RWPE1 (cell line): ENCODE measurements around the gene UNC5B.

ENCODE experiments used
- CTCF ChIA-PET: fragments of 350-600 bp; sonication (Branson Sonifier 250); formaldehyde crosslinking; extraction: SDS; loops from one replicate; lab custom pipeline; 2021; lab: Yijun Ruan, JAX
- POLR2A ChIA-PET: fragments of 400-600 bp; formaldehyde crosslinking; extraction: SDS; loops from one replicate; lab custom pipeline; 2020; ENCODE audit warnings: antibody characterized with exemption; ENCODE audit not compliant: low non-redundant PET; lab: Yijun Ruan, JAX
- DNase-seq: peaks from one replicate; pipeline ENCODE4 v3.0.0; 2012; ENCODE audit warnings: low spot score
- H3K27ac ChIP-seq: fragments of 450-650 bp; 2 replicates; pipeline ENCODE4 v1.5.1; 2017
- TF ChIP-seq, protein P1 (sequence below): fragments of 450-650 bp; conservative IDR thresholded peaks from 2 replicates; pipeline ENCODE4 v1.5.1; 2017; ENCODE audit warnings: low read depth, mild to moderate bottlenecking

The UNC5B gene

GRCh38 chr10:71260622-71261325 lies 48.4 kb downstream of the UNC5B start:
- CTCF ChIA-PET, result interaction anchor here (0.6 to 2.0 kb wide), 7 partner anchors 9 to 473 kb away, joined by 3 to 8 read pairs (median 6); no protein-coding TSS in a partner anchor
- DNase-seq, result peak; percentile 72
- peak overlapping the region; percentile 99 for H3K27ac ChIP-seq
- POLR2A ChIA-PET, result interaction anchor here (0.7 to 0.9 kb wide), 2 partner anchors 14 to 43 kb away, joined by 4 to 7 read pairs; no protein-coding TSS in a partner anchor
- TF ChIP-seq, protein P1, sequence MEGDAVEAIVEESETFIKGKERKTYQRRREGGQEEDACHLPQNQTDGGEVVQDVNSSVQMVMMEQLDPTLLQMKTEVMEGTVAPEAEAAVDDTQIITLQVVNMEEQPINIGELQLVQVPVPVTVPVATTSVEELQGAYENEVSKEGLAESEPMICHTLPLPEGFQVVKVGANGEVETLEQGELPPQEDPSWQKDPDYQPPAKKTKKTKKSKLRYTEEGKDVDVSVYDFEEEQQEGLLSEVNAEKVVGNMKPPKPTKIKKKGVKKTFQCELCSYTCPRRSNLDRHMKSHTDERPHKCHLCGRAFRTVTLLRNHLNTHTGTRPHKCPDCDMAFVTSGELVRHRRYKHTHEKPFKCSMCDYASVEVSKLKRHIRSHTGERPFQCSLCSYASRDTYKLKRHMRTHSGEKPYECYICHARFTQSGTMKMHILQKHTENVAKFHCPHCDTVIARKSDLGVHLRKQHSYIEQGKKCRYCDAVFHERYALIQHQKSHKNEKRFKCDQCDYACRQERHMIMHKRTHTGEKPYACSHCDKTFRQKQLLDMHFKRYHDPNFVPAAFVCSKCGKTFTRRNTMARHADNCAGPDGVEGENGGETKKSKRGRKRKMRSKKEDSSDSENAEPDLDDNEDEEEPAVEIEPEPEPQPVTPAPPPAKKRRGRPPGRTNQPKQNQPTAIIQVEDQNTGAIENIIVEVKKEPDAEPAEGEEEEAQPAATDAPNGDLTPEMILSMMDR, result no peak

DNA sequence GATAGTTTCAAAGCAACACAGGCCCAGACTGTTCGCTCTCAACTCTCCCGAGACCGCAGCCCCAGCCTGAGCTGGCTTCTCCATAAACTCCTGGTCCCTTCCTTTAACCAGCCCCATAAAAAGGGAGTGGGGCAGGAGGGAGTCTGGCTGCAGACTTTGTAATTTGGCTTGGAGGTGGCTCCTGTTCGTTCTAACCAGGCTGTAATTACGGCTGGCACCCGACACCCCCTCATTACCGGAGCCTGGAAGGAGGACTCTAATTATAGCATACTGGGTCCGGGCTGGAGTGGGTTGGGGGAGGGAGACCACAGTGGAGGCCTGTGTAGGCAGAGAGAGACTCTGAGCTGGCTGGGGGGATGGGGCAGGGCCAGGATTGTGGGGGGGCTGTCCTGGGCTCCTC lies 49.7 kb downstream of the UNC5B start:
- TF ChIP-seq, protein P1, result no peak
- DNase-seq, result no peak
- peak overlapping the region; percentile 99 for H3K27ac ChIP-seq
- ChIA-PET CTCF (no interaction called here), POLR2A (no interaction called here)

- H3K27ac ChIP-seq, result peak overlapping the region; percentile 99
- TF ChIP-seq, protein P1, result no peak
- DNase-seq, result no peak
- ChIA-PET CTCF (no interaction called here), POLR2A (no interaction called here)
These were observed 50.4 kb downstream of the UNC5B start for GRCh38 chr10:71262817-71263216.

DNA sequence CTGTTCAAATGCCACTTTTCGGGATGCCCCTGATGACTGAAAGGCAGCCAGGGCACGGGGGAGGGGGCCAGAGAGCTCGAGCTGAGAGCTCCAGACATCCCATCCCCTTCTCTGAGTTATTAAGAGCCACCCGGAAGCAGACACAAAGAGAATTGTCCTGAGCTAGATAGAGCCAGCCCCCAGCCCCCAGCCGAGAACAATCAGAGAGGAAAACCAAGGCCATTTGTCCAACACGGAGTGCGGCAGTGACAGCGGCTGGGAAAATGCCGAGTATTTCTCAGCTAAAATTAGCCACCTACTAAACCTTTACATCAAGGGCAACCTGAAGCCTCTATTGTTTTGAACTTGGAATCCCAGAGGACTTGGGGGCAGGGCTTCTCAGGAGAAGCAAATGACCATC lies 51.0 kb downstream of the UNC5B start:
- DNase-seq, result no peak
- ChIA-PET POLR2A (interaction anchor here (1.2 kb wide), 1 partner anchor 51 kb away, joined by 4 read pairs; the partner anchor contains the start of gene UNC5B), CTCF (interaction anchor here (1.0 to 1.2 kb wide), 2 partner anchors 14 to 18 kb away, joined by 3 to 4 read pairs; no protein-coding TSS in a partner anchor)
- TF ChIP-seq, protein P1, result no peak
- H3K27ac ChIP-seq, result peak overlapping the region; percentile 99

- ChIA-PET POLR2A (interaction anchor here (1.2 kb wide), 1 partner anchor 53 kb away, joined by 4 read pairs; the partner anchor contains the start of gene UNC5B), CTCF (interaction anchor here (0.6 to 1.2 kb wide), 4 partner anchors 13 to 56 kb away, joined by 3 to 4 read pairs (median 3); no protein-coding TSS in a partner anchor)
- TF ChIP-seq, protein P1, result no peak
- peak overlapping the region; percentile 85; the same call in 1 of the 2 replicates for H3K27ac ChIP-seq
- no peak for DNase-seq
These were observed 52.2 kb downstream of the UNC5B start for GRCh38 chr10:71264345-71265200.

GRCh38 chr10:71265201-71265575 lies 52.8 kb downstream of the UNC5B start:
- peak overlapping the region; percentile 85 for H3K27ac ChIP-seq
- DNase-seq, result no peak
- ChIA-PET POLR2A (no interaction called here), CTCF (interaction anchor here (0.7 to 1.9 kb wide), 3 partner anchors 13 to 52 kb away, joined by 3 to 6 read pairs (median 3); no protein-coding TSS in a partner anchor)
- TF ChIP-seq, protein P1, result no peak
